ENCODE data around the gene EEF1G. TPM values are rescaled to one million over a fixed set of nuclear protein-coding genes. Genes with fewer than 3 reads are reported as not detected.

Gene EEF1G
- total and polyA plus RNA-seq, 9 of the 15 experiments (the other 6 are each of a cell fraction or from before 2014, with no cell fraction given): 985 to 2,349 (median 2,035) TPM

DNA sequence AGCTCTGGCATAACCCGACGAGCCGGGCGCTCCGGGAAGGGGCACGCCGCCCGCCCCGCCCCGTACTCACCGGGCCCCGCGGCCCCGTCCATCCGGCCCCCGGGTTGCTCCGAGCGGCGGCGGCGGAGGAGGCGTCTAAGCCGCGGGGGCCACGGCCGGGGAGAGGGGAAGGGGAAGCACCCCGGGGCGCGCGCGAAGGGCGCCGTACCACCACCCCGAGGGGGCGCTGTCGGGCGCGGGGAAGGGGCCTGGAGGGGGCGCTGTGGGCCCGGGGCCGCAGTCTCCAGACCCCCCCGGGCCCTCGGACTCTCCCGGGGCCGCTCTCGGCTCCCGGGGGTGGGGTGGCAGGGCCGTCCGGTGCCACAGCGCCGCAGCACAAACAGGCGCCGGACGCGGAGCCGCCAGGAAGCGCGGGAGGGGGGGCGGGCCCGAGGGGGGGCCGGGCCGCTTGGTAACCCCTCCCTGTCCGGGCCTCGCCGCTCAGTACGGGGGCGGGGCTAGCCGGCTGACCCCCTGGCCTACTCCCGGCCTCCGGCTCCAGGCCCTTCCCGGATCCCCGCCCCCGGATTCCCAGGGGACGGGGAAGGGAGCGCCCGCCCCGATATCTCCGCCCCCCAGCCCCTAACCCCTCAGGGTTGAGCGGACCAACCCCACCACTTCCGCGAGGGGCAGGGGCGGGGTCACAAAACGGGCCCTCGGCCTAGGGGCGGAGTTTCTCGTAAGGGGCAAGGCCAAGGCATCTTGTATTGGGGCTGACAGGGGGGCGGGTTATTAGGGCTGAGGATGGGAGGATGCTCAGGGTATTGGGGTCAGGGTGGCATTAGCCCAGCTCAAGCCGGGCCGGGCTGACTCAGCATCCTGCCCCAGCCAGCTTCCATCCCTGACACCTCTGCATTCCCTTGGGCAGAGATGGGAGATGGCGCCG is 38.9 kb upstream of the EEF1G start, which contains the start of the genes EML3 and ROM1 (continued):
- peak; percentile 83; the same call in 1 of the 2 replicates for TF ChIP-seq HNRNPL (IDR thresholded peaks at IDR 0.05; ENCODE audit: low read depth, low read length)
- no peak for TF ChIP-seq ZNF584 (CRISPR knock-in tag; IDR thresholded peaks at IDR 0.05; ENCODE audit: low read depth)
- TF ChIP-seq MBD2 (IDR thresholded peaks at IDR 0.05; ENCODE audit: borderline replicate concordance, low read depth): 0 out of 2 replicates have a peak, but pooled peaks have one; percentile 5
- no peak for TF ChIP-seq CHD1 (IDR thresholded peaks at IDR 0.05; ENCODE audit: low read length)
- TF ChIP-seq, protein P1, sequence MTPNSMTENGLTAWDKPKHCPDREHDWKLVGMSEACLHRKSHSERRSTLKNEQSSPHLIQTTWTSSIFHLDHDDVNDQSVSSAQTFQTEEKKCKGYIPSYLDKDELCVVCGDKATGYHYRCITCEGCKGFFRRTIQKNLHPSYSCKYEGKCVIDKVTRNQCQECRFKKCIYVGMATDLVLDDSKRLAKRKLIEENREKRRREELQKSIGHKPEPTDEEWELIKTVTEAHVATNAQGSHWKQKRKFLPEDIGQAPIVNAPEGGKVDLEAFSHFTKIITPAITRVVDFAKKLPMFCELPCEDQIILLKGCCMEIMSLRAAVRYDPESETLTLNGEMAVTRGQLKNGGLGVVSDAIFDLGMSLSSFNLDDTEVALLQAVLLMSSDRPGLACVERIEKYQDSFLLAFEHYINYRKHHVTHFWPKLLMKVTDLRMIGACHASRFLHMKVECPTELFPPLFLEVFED (CRISPR knock-in tag; conservative IDR thresholded peaks at IDR 0.05): no peak
- TF ChIP-seq HMG20A (CRISPR knock-in tag; conservative IDR thresholded peaks at IDR 0.05): no peak
- TF ChIP-seq CSDE1 (IDR thresholded peaks at IDR 0.05): no peak
- TF ChIP-seq, protein P2, sequence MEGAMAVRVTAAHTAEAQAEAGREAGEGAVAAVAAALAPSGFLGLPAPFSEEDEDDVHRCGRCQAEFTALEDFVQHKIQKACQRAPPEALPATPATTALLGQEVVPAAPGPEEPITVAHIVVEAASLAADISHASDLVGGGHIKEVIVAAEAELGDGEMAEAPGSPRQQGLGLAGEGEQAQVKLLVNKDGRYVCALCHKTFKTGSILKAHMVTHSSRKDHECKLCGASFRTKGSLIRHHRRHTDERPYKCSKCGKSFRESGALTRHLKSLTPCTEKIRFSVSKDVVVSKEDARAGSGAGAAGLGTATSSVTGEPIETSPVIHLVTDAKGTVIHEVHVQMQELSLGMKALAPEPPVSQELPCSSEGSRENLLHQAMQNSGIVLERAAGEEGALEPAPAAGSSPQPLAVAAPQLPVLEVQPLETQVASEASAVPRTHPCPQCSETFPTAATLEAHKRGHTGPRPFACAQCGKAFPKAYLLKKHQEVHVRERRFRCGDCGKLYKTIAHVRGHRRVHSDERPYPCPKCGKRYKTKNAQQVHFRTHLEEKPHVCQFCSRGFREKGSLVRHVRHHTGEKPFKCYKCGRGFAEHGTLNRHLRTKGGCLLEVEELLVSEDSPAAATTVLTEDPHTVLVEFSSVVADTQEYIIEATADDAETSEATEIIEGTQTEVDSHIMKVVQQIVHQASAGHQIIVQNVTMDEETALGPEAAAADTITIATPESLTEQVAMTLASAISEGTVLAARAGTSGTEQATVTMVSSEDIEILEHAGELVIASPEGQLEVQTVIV (CRISPR knock-in tag; IDR thresholded peaks at IDR 0.05; ENCODE audit: borderline replicate concordance): no peak
- no peak for TF ChIP-seq SMAD3 (CRISPR knock-in tag; conservative IDR thresholded peaks at IDR 0.05)
- TF ChIP-seq ARID1B (IDR thresholded peaks at IDR 0.05): no peak
- 0 out of 2 replicates have a peak, but pooled peaks have one; percentile 26 for TF ChIP-seq E2F3 (CRISPR knock-in tag; IDR thresholded peaks at IDR 0.05)
- TF ChIP-seq MYC (IDR thresholded peaks at IDR 0.05; ENCODE audit: low read depth, low read length): peak; percentile 53; the same call in 1 of the 2 replicates
- TF ChIP-seq MYC (CRISPR knock-in tag; IDR thresholded peaks at IDR 0.05; ENCODE audit: borderline replicate concordance, low read depth): no peak
- peak; percentile 5; the same call in 1 of the 2 replicates for TF ChIP-seq RNF2 (IDR thresholded peaks at IDR 0.05)
- no peak for TF ChIP-seq ZNF699 (CRISPR knock-in tag; IDR thresholded peaks at IDR 0.05; ENCODE audit: insufficient replicate concordance)
- no peak for TF ChIP-seq EWSR1 (IDR thresholded peaks at IDR 0.05; ENCODE audit: borderline replicate concordance, low read depth, partially characterized antibody)
- TF ChIP-seq ZNF282 (CRISPR knock-in tag; IDR thresholded peaks at IDR 0.05): no peak
- TF ChIP-seq RBM34 (IDR thresholded peaks at IDR 0.05; ENCODE audit: borderline replicate concordance, insufficient read depth, low read length): no peak
- TF ChIP-seq SUPT5H (IDR thresholded peaks at IDR 0.05): 0 out of 2 replicates have a peak, but pooled peaks have one; percentile 25
- no peak for TF ChIP-seq HDAC2 (IDR thresholded peaks at IDR 0.05)
- TF ChIP-seq, protein P3, sequence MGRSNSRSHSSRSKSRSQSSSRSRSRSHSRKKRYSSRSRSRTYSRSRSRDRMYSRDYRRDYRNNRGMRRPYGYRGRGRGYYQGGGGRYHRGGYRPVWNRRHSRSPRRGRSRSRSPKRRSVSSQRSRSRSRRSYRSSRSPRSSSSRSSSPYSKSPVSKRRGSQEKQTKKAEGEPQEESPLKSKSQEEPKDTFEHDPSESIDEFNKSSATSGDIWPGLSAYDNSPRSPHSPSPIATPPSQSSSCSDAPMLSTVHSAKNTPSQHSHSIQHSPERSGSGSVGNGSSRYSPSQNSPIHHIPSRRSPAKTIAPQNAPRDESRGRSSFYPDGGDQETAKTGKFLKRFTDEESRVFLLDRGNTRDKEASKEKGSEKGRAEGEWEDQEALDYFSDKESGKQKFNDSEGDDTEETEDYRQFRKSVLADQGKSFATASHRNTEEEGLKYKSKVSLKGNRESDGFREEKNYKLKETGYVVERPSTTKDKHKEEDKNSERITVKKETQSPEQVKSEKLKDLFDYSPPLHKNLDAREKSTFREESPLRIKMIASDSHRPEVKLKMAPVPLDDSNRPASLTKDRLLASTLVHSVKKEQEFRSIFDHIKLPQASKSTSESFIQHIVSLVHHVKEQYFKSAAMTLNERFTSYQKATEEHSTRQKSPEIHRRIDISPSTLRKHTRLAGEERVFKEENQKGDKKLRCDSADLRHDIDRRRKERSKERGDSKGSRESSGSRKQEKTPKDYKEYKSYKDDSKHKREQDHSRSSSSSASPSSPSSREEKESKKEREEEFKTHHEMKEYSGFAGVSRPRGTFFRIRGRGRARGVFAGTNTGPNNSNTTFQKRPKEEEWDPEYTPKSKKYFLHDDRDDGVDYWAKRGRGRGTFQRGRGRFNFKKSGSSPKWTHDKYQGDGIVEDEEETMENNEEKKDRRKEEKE (IDR thresholded peaks at IDR 0.05; ENCODE audit: borderline replicate concordance in 1 of 2, control insufficient read depth in 1 of 2, low read depth in 2 of 2, low read length in 1 of 2): no peak; a peak in 1 of 4 replicates

Measured in K562 (cell line).